HAP-1 (cell line): ENCODE measurements around the gene CASP10.

Source experiments
- DNase-seq, 2 experiments: peaks; one replicate each; pipeline ENCODE4 v3.0.0-alpha.2; 2016 to 2020; ENCODE audit warnings: low spot score in 2 of 2
- H3K27me3 ChIP-seq: fragments of 250-450 bp; sonication (Bioruptor Pico); 2 replicates; pipeline ENCODE4 v1.5.1; 2020; ENCODE audit warnings: low read depth, mild to moderate bottlenecking, moderate library complexity
- H3K36me3 ChIP-seq: fragments of 250-450 bp; sonication (Bioruptor Pico); replicated peaks from 2 replicates; pipeline ENCODE4 v1.5.1; 2020; ENCODE audit warnings: mild to moderate bottlenecking
- H3K4me1 ChIP-seq: fragments of 250-450 bp; sonication (Bioruptor Pico); 2 replicates; pipeline ENCODE4 v1.5.1; 2020; ENCODE audit warnings: mild to moderate bottlenecking
- H3K4me3 ChIP-seq: fragments of 250-450 bp; sonication (Bioruptor Pico); 2 replicates; pipeline ENCODE4 v1.5.1; 2020; ENCODE audit warnings: mild to moderate bottlenecking, moderate library complexity
- H3K9me3 ChIP-seq: fragments of 250-450 bp; sonication (Bioruptor Pico); 2 replicates; pipeline ENCODE4 v1.5.1; 2020; ENCODE audit warnings: mild to moderate bottlenecking, moderate library complexity
- in situ Hi-C: fragments of 300-500 bp; cut with MboI; formaldehyde crosslinking; loops from 3 replicates; pipeline ENCODE4 v1.14.3; 2020; ENCODE audit warnings: low sequenced_read_pairs, inconsistent platforms, mixed read lengths

CASP10 gene

DNA sequence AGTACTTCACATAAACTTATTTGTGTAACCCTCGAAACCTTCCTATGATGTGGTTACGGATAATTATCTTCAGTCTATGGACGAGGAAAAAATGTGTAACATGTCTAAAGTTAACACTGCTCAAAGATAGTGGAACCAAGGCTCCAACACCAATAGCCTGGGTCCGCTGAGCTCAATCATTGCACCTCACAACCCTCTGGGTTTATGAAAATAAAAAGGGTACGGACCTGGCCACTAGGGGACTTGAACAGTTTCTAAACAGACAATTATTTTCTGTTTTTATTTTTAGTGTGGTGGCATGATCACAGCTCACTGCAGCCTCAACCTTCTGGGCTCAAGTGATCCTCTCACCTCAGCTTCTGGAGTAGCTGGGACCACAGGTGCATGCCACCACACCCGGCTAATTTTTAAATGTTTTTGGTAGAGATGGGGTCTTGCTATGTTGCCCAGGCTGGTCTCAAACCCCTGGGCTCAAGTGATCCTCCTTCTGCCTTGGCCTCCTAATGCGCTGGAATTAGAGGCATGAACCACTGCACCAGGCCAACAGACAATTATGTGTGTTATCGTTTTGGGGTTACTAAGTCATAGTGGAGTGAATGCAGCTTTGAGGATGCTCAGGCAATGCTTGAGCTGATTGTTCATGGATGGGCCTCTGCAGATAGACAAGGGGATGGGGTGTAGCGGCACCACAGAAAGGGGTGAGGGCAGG is 87.5 kb downstream of the CASP10 start:
- Histone ChIP-seq H3K9me3 (no peaks in the 10 kb centered on the region), H3K27me3 (no peaks in the 10 kb centered on the region), H3K36me3 (no peaks in the 10 kb centered on the region; the same call in 1 of the 2 replicates), H3K4me3 (no peak overlapping the region), H3K4me1 (no peaks in the 10 kb centered on the region)
- no peak for DNase-seq
- in situ Hi-C loops: loop anchor here (25.0 kb wide), 1 partner anchor 917 kb away; no protein-coding TSS in a partner anchor

DNA sequence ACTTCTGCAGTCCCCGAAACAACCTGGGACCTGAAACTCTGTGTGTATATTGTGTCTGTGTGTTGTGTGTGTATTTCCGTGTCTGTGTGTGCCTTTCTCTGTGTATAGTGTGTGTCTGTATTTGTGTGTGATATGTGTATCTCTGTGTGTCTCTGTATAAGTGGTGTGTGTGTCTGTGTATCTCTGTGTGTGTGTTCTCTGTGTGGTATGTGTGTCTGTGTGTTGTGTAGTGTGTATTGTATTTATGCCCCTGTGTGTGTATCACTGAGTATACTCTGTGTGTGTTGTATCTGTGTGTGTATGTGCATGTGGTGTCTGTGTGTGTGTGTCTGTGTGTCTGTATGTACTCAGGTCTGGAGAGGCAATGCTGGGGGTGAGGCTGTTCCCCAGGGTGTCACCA is 89.0 kb downstream of the CASP10 start:
- Histone ChIP-seq H3K9me3 (no peaks in the 10 kb centered on the region), H3K4me3 (no peak overlapping the region), H3K36me3 (no peaks in the 10 kb centered on the region; the same call in none of the 2 replicates), H3K4me1 (no peaks in the 10 kb centered on the region), H3K27me3 (no peaks in the 10 kb centered on the region)
- no peak for DNase-seq
- in situ Hi-C loops: loop anchor here (25.0 kb wide), 1 partner anchor 915 kb away; no protein-coding TSS in a partner anchor

DNA sequence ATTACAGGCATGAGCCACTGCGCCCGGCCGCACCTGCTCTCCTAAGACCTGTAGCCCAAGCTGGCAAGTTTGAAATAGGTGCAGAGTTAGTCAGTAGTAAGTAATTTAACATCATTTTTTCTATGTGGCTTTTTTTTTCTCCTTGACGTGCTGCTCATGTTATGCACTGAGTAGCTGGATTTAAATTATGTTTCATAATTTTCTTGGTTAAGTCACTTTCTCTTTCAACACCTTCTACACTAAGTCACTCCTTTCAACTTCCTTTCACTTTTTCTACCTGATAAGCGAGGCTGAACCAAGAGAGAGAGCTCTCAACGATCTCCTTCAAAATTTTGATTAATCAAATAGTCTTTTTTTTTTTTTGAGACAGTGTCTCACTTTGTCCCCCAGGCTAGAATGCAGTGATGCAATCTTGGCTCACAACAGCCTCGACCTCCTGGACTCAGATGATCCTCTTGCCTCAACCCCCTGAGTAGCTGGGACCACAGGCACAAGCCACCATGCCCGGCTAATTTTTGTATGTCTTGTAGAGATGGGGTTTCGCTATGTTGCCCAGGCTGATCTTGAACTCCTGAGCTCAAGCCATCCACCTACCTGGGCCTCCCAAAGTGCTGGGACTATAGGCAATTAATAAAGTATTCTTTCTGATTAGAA is 90.5 kb downstream of the CASP10 start:
- H3K9me3 ChIP-seq: no peaks in the 10 kb centered on the region
- H3K4me1 ChIP-seq: no peaks in the 10 kb centered on the region
- H3K36me3 ChIP-seq: no peaks in the 10 kb centered on the region; the same call in none of the 2 replicates
- in situ Hi-C loops: loop anchor here (25.0 kb wide), 1 partner anchor 914 kb away; no protein-coding TSS in a partner anchor
- H3K4me3 ChIP-seq: no peak overlapping the region
- no peak for DNase-seq
- no peaks in the 10 kb centered on the region for H3K27me3 ChIP-seq

DNA sequence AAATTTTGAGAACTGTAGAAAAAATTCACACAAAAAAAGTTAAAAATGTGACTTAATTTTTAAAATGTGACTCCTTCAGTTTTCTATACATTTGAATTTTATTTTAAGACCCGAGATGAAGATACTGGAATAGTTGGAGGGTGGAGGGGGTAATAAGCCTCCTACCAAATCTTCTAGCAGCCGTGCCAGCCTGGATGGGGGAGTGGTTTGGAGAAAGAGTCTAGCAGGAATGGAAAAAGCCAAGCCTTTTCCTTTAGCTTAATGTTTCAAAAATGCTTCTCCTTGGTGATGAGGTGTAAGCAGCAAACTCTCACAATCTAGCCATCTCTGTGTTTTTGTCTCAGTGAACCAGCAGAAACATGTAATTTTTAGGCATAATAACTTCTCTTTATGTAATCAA is 92.1 kb downstream of the CASP10 start:
- in situ Hi-C loops: no loop called here
- no peak overlapping the region for H3K4me3 ChIP-seq

DNA sequence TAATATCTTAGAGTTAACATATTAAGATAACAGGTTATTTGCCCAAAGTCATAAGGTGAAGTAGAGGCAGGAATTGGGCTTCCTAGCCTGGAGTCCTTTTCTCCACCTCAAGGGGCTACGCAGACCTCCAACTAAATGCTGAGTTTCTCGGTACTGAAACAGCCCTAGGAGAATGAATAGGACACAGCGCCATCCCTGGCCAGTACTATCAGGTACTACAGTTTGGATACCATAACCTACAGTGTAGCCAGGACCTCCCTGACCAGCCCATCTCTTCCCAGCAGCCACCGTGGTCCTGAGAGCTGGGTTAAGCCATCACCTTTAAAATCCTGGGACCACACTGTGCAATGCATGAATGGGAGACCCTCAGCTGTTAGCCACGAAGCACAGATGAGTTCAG is 93.0 kb downstream of the CASP10 start:
- Histone ChIP-seq H3K4me3 (no peak overlapping the region), H3K36me3 (peaks cover 5% of the 10 kb centered on the region), H3K27me3 (no peaks in the 10 kb centered on the region), H3K9me3 (no peaks in the 10 kb centered on the region), H3K4me1 (no peaks in the 10 kb centered on the region)
- DNase-seq: peak in 1 of 2 experiments; percentile 9
- in situ Hi-C loops: no loop called here

More for the DNA sequence above, 92.1 kb downstream of the CASP10 start:
- peaks cover 5% of the 10 kb centered on the region for H3K36me3 ChIP-seq
- no peaks in the 10 kb centered on the region for H3K27me3 ChIP-seq
- DNase-seq: no peak
- H3K9me3 ChIP-seq: no peaks in the 10 kb centered on the region
- H3K4me1 ChIP-seq: no peaks in the 10 kb centered on the region

DNA sequence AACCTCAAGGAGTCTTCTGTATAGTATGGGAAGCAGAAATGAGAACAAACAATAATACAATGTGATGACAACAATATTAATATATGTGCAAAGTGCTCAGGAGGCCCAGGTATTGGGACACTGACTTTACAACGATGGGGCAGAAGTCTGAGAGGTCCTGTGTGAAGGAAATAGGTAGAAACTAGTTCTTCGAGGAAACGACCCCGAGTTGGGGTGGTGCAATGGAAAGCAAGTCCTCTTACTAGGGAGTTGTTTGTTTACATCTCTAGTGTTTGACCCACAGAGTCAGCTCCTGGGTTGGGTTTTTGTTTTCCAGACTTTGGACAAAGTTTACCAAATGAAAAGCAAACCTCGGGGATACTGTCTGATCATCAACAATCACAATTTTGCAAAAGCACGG is 93.6 kb downstream of the CASP10 start:
- no peak for DNase-seq
- Histone ChIP-seq H3K36me3 (peaks cover 5% of the 10 kb centered on the region), H3K9me3 (no peaks in the 10 kb centered on the region), H3K27me3 (no peaks in the 10 kb centered on the region), H3K4me3 (no peak overlapping the region), H3K4me1 (no peaks in the 10 kb centered on the region)
- in situ Hi-C loops: no loop called here
